Raji (cell line): ENCODE measurements around the gene RAPH1.

Source experiments
- POLR2A ChIP-seq: IDR thresholded peaks from 2 replicates; pipeline ENCODE4 v1.6.1; 2011; ENCODE audit warnings: low read depth, low read length, control low read depth; ENCODE audit not compliant: insufficient read depth

The RAPH1 gene

GRCh38 chr2:203412546-203413331 lies 122.4 kb downstream of the RAPH1 start:
- TF ChIP-seq POLR2A = no peak

GRCh38 chr2:203407496-203407895 lies 127.6 kb downstream of the RAPH1 start:
- TF ChIP-seq POLR2A = no peak

GRCh38 chr2:203404996-203405395 lies 130.1 kb downstream of the RAPH1 start:
- no peak for TF ChIP-seq POLR2A

GRCh38 chr2:203400805-203401585 lies 134.1 kb downstream of the RAPH1 start:
- TF ChIP-seq POLR2A = no peak

- TF ChIP-seq POLR2A = no peak
Measured at GRCh38 chr2:203399031-203399430, 136.1 kb downstream of the RAPH1 start.

GRCh38 chr2:203396667-203397066 lies 138.4 kb downstream of the RAPH1 start:
- no peak for TF ChIP-seq POLR2A

GRCh38 chr2:203395858-203396257 lies 139.2 kb downstream of the RAPH1 start:
- TF ChIP-seq POLR2A = no peak

GRCh38 chr2:203394519-203395227 lies 140.4 kb downstream of the RAPH1 start:
- no peak for TF ChIP-seq POLR2A

GRCh38 chr2:203383038-203383437 lies 152.1 kb downstream of the RAPH1 start:
- TF ChIP-seq POLR2A = no peak

- no peak for TF ChIP-seq POLR2A
Measured at GRCh38 chr2:203379156-203379555, 155.9 kb downstream of the RAPH1 start.

GRCh38 chr2:203376173-203376572 lies 158.9 kb downstream of the RAPH1 start:
- no peak for TF ChIP-seq POLR2A

- no peak for TF ChIP-seq POLR2A
Measured at GRCh38 chr2:203366639-203367466, 168.2 kb downstream of the RAPH1 start.

GRCh38 chr2:203361922-203362321 lies 173.2 kb downstream of the RAPH1 start:
- no peak for TF ChIP-seq POLR2A

- TF ChIP-seq POLR2A = no peak
Measured at GRCh38 chr2:203361495-203361894, 173.6 kb downstream of the RAPH1 start.

GRCh38 chr2:203360833-203361430 lies 174.2 kb downstream of the RAPH1 start:
- no peak for TF ChIP-seq POLR2A

GRCh38 chr2:203359450-203359849 lies 175.7 kb downstream of the RAPH1 start:
- no peak for TF ChIP-seq POLR2A
